H1 (cell line): ENCODE results near the gene CPNE5.

Source experiments
- YY1 ChIP-seq: IDR thresholded peaks from 2 replicates; pipeline ENCODE4 v1.6.1; 2011; ENCODE audit warnings: low read depth, mild to moderate bottlenecking, low read length
- TF ChIP-seq, protein P1 (sequence below), 3 experiments: IDR thresholded peaks; 1 replicate in 2 of 3; 2 replicates in 1 of 3; pipeline versions ENCODE4 v1.5.1 to v1.6.1; 2011; ENCODE audit warnings: low read length in 3 of 3, mild to moderate bottlenecking in 3 of 3, inconsistent platforms in 2 of 3, low read depth in 1 of 3, moderate library complexity in 1 of 3; ENCODE audit not compliant: insufficient read depth in 1 of 3; ENCODE audit errors: control extremely low read depth in 1 of 3
- TF ChIP-seq, protein P2 (sequence below): IDR thresholded peaks from 2 replicates; pipeline ENCODE4 v1.6.1; 2012; ENCODE audit warnings: low read length, inconsistent platforms

DNA sequence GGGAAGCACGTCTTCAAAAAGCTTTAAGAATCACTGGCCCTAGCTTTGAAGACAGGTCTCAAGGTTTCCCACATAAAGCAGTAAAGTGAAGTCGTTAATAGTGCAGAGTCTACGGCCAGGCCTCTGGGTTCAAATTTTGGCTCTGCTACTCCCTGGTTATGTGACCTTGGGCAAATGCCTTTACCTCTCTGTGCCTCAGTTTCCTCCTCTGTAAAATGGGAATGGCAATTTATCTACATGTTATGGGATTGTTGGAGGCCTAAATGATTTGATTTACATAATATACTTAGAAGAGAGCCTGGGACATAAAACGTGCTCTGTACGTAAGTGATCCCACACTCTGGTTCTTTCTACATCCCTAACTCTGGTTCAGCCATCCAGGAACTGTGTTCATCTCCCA is 32.1 kb downstream of the CPNE5 start:
- TF ChIP-seq YY1 = no peak
- TF ChIP-seq, protein P1, sequence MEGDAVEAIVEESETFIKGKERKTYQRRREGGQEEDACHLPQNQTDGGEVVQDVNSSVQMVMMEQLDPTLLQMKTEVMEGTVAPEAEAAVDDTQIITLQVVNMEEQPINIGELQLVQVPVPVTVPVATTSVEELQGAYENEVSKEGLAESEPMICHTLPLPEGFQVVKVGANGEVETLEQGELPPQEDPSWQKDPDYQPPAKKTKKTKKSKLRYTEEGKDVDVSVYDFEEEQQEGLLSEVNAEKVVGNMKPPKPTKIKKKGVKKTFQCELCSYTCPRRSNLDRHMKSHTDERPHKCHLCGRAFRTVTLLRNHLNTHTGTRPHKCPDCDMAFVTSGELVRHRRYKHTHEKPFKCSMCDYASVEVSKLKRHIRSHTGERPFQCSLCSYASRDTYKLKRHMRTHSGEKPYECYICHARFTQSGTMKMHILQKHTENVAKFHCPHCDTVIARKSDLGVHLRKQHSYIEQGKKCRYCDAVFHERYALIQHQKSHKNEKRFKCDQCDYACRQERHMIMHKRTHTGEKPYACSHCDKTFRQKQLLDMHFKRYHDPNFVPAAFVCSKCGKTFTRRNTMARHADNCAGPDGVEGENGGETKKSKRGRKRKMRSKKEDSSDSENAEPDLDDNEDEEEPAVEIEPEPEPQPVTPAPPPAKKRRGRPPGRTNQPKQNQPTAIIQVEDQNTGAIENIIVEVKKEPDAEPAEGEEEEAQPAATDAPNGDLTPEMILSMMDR (IDR thresholded peaks at IDR 0.05; ENCODE audit: control extremely low read depth in 1 of 3, insufficient read depth in 1 of 3, low read depth in 1 of 3, low read length in 3 of 3) = no peak
- TF ChIP-seq, protein P2, sequence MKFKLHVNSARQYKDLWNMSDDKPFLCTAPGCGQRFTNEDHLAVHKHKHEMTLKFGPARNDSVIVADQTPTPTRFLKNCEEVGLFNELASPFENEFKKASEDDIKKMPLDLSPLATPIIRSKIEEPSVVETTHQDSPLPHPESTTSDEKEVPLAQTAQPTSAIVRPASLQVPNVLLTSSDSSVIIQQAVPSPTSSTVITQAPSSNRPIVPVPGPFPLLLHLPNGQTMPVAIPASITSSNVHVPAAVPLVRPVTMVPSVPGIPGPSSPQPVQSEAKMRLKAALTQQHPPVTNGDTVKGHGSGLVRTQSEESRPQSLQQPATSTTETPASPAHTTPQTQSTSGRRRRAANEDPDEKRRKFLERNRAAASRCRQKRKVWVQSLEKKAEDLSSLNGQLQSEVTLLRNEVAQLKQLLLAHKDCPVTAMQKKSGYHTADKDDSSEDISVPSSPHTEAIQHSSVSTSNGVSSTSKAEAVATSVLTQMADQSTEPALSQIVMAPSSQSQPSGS = no peak
